A549 (cell line): ENCODE data around the gene EBF3. TPM values are rescaled to one million over a fixed set of nuclear protein-coding genes. Genes with fewer than 3 reads are reported as not detected.

Experiments used
- ATAC-seq, 2 experiments: fragments of 200-7000 bp in 1 of 2; fragments of >200 bp in 1 of 2; cut with Nextera tagmentation in 1 of 2; cut with Tn5 transposase in 1 of 2; 3 replicates each; pipeline versions ENCODE4 v1.8.0 to v1.9.1; 2018 to 2020; ENCODE audit warnings: mild to moderate bottlenecking in 1 of 2, moderate library complexity in 1 of 2
- CTCF ChIA-PET: fragments of 300-600 bp; sonication (Branson Sonifier 250); formaldehyde crosslinking; extraction: SDS; loops from one replicate; lab custom pipeline; 2021; ENCODE audit warnings: antibody characterized with exemption, inconsistent platforms; lab: Yijun Ruan, JAX
- POLR2A ChIA-PET: fragments of 350-600 bp; formaldehyde crosslinking; extraction: SDS; loops from one replicate; lab custom pipeline; 2021; ENCODE audit warnings: antibody characterized with exemption, inconsistent platforms; lab: Yijun Ruan, JAX
- DNase-seq, 2 experiments: peaks; one replicate each; pipeline versions ENCODE4 v3.0.0 to v3.0.0-alpha.2; 2011 to 2016; ENCODE audit warnings: low read depth in 1 of 2, low spot score in 1 of 2
- FAIRE-seq: peaks from 2 replicates; lab custom pipeline; 2011; peaks lifted over from hg19 to GRCh38; lab: Jason Lieb, UNC
- H3K27ac ChIP-seq, 2 experiments: fragments of >200 bp; sonication (Bioruptor Twin); formaldehyde crosslinking; 3 replicates each; pipeline ENCODE4 v1.5.1; 2016 to 2017
- H3K4me1 ChIP-seq: fragments of >200 bp; sonication (Bioruptor Twin); formaldehyde crosslinking; 3 replicates; pipeline ENCODE4 v1.6.1; 2016
- H3K4me2 ChIP-seq: fragments of >200 bp; sonication (Bioruptor Twin); formaldehyde crosslinking; 3 replicates; pipeline ENCODE4 v1.6.1; 2016
- H3K4me3 ChIP-seq: fragments of >200 bp; sonication (Bioruptor Twin); formaldehyde crosslinking; 3 replicates; pipeline ENCODE4 v1.5.1; 2016
- H3K9me3 ChIP-seq: fragments of >200 bp; sonication (Bioruptor Twin); formaldehyde crosslinking; 3 replicates; pipeline ENCODE4 v1.6.1; 2016
- ATOH8 ChIP-seq: fragments of 250-450 bp; sonication (Bioruptor Pico); IDR thresholded peaks from 2 replicates; pipeline ENCODE4 v1.5.0; 2020; ENCODE audit warnings: low read depth, mild to moderate bottlenecking, moderate library complexity
- CEBPB ChIP-seq, 2 experiments: fragments of >200 bp in 1 of 2; sonication (Bioruptor Twin) in 1 of 2; formaldehyde crosslinking in 1 of 2; IDR thresholded peaks; 2 replicates each; pipeline ENCODE4 v1.6.1; 2012 to 2016
- CHD2 ChIP-seq: fragments of 150-350 bp; IDR thresholded peaks from 2 replicates; pipeline ENCODE4 v1.6.1; 2014; ENCODE audit warnings: low read length; ENCODE audit not compliant: partially characterized antibody
- EHF ChIP-seq: fragments of 250-450 bp; sonication (Bioruptor Pico); IDR thresholded peaks from 2 replicates; pipeline ENCODE4 v1.5.0; 2020; ENCODE audit warnings: mild to moderate bottlenecking
- EHMT2 ChIP-seq: fragments of 200-600 bp; sonication (generic); IDR thresholded peaks from 2 replicates; pipeline ENCODE4 v1.6.1; 2016; ENCODE audit warnings: antibody characterized with exemption, low read depth, mild to moderate bottlenecking, moderate library complexity
- ELK1 ChIP-seq: fragments of 150-350 bp; IDR thresholded peaks from 2 replicates; pipeline ENCODE4 v1.6.1; 2014; ENCODE audit warnings: low read depth, mild to moderate bottlenecking, low read length
- FOSB ChIP-seq: fragments of 250-450 bp; sonication (Bioruptor Pico); IDR thresholded peaks from 2 replicates; pipeline ENCODE4 v1.5.0; 2020; ENCODE audit warnings: mild to moderate bottlenecking, moderate library complexity
- GATA3 ChIP-seq: IDR thresholded peaks from 2 replicates; pipeline ENCODE4 v1.6.1; 2012; ENCODE audit warnings: borderline replicate concordance
- JUN ChIP-seq, 2 experiments: fragments of >200 bp; sonication (Bioruptor Twin); formaldehyde crosslinking; IDR thresholded peaks; 2 replicates in 1 of 2; 3 replicates in 1 of 2; pipeline ENCODE4 v1.6.1; 2016 to 2017
- RAD21 ChIP-seq, 2 experiments: fragments of >200 bp in 1 of 2; sonication (Bioruptor Twin) in 1 of 2; formaldehyde crosslinking in 1 of 2; IDR thresholded peaks in 1 of 2; conservative IDR thresholded peaks in 1 of 2; 2 replicates in 1 of 2; 3 replicates in 1 of 2; pipeline ENCODE4 v1.6.1; 2012 to 2018; ENCODE audit warnings: inconsistent platforms in 1 of 2
- RARB ChIP-seq: fragments of 250-450 bp; sonication (Bioruptor Pico); IDR thresholded peaks from 2 replicates; pipeline ENCODE4 v1.8.0; 2021; ENCODE audit warnings: mild to moderate bottlenecking, moderate library complexity
- RCOR1 ChIP-seq: fragments of 150-350 bp; IDR thresholded peaks from 2 replicates; pipeline ENCODE4 v1.6.1; 2014; ENCODE audit warnings: antibody characterized with exemption, low read length, low read depth
- REST ChIP-seq: fragments of 200-600 bp; sonication (generic); IDR thresholded peaks from 2 replicates; pipeline ENCODE4 v1.6.1; 2016; ENCODE audit warnings: antibody characterized with exemption, mild to moderate bottlenecking, moderate library complexity
- RFX5 ChIP-seq: fragments of 450-650 bp; IDR thresholded peaks from 2 replicates; pipeline ENCODE4 v1.7.1; 2014; ENCODE audit warnings: antibody characterized with exemption, mild to moderate bottlenecking, moderate library complexity
- RNF2 ChIP-seq: fragments of 200-600 bp; sonication (generic); IDR thresholded peaks from 2 replicates; pipeline ENCODE4 v1.6.1; 2016; ENCODE audit warnings: low read depth, mild to moderate bottlenecking, antibody characterized with exemption, moderate library complexity, borderline replicate concordance
- SMC3 ChIP-seq: fragments of >200 bp; sonication (Bioruptor Twin); formaldehyde crosslinking; IDR thresholded peaks from 3 replicates; pipeline ENCODE4 v1.6.1; 2018; ENCODE audit warnings: inconsistent platforms
- TFCP2L1 ChIP-seq: fragments of 250-450 bp; sonication (Bioruptor Pico); IDR thresholded peaks from 2 replicates; pipeline ENCODE4 v1.5.0; 2021; ENCODE audit warnings: mild to moderate bottlenecking
- TP53 ChIP-seq: fragments of 250-450 bp; sonication (Bioruptor Pico); IDR thresholded peaks from 2 replicates; pipeline ENCODE4 v1.5.0; 2021; ENCODE audit warnings: mild to moderate bottlenecking, moderate library complexity
- ZC3H11A ChIP-seq: fragments of 450-650 bp; IDR thresholded peaks from 2 replicates; pipeline ENCODE4 v1.6.1; 2014; ENCODE audit warnings: antibody characterized with exemption, mild to moderate bottlenecking
- whole genome bisulfite sequencing: methylation state at CpG from one replicate; pipeline ENCODE4 v1.1.6; 2017; ENCODE audit errors: missing lambda C conversion rate; 5-methylcytosine and 5-hydroxymethylcytosine counted together
- polyA plus RNA-seq, 4 experiments: library from polyadenylated mRNA; depleted of rRNA in 3 of 4; stranded (reverse); fragments of >200 nt; fragmentation: RNase III in 1 of 4; extraction: RNeasy Plus Mini Kit Qiagen cat#74134 plus additional on column Dnase treatment in 1 of 4; gene quantifications; 2 replicates in 3 of 4; 3 replicates in 1 of 4; pipeline ENCODE4 v1.2.3, GENCODE V29; 2011 to 2017

EBF3 gene
- polyA plus RNA-seq, 2 of the 4 experiments (the other 2 are of a cell fraction), result 0.12 TPM; not detected in 1

- TF ChIP-seq RNF2 (no peak), GATA3 (no peak), RCOR1 (no peak), TP53 (CRISPR knock-in tag) (no peak), CEBPB (IDR thresholded peaks at IDR 0.05) (no peak)
- WGBS, result 8% methylated on average over 7 of the region's 7 CpGs
- Histone ChIP-seq H3K4me2 (no peak overlapping the region), H3K4me1 (peaks cover 4% of the 10 kb centered on the region; the same call in 1 of the 3 replicates), H3K9me3 (0 out of 3 replicates have a peak, but pooled peaks cover 5% of the 10 kb centered on the region), H3K4me3 (no peak overlapping the region), H3K27ac (no peak overlapping the region)
- ChIA-PET POLR2A (no interaction called here), CTCF (no interaction called here)
- no peak for ATAC-seq
- no peak for DNase-seq
- no peak for FAIRE-seq
These were observed 108.1 kb downstream of the EBF3 start for GRCh38 chr10:129855836-129856563.

- 54% methylated on average over 31 of the region's 31 CpGs for WGBS
- peaks cover 4% of the 10 kb centered on the region; the same call in 1 of the 3 replicates for H3K4me1 ChIP-seq
- no peak overlapping the region for H3K4me2 ChIP-seq
- DNase-seq, result no peak
- no peak for ATAC-seq
- ChIA-PET POLR2A (interaction anchor here (1.0 kb wide), 1 partner anchor 255 kb away, joined by 3 read pairs; the partner anchor contains the start of gene C10orf143), CTCF (no interaction called here)
- no peak overlapping the region for H3K4me3 ChIP-seq
- no peak overlapping the region for H3K27ac ChIP-seq
- no peak for FAIRE-seq
- 0 out of 3 replicates have a peak, but pooled peaks cover 5% of the 10 kb centered on the region for H3K9me3 ChIP-seq
- TF ChIP-seq RCOR1 (no peak), ELK1 (no peak), ZC3H11A (no peak), FOSB (CRISPR knock-in tag) (no peak), SMC3 (no peak), REST (no peak), TFCP2L1 (CRISPR knock-in tag) (no peak), RAD21 (conservative IDR thresholded peaks at IDR 0.05 in 1 of 2, IDR thresholded peaks at IDR 0.05 in 1 of 2) (no peak), EHMT2 (no peak), EHF (CRISPR knock-in tag) (no peak), CHD2 (no peak), JUN (IDR thresholded peaks at IDR 0.05) (no peak), ATOH8 (CRISPR knock-in tag) (no peak), RFX5 (no peak), RARB (no peak)
These were observed 109.0 kb downstream of the EBF3 start for GRCh38 chr10:129854796-129855705.
